HepG2 (cell line): ENCODE results near the gene EMC9. TPM values are rescaled to one million over a fixed set of nuclear protein-coding genes. Genes with fewer than 3 reads are reported as not detected.
A peak's percentile ranks its signal among the peaks of the same experiment; 100 is the strongest.

Experiments used
- DNMT1 ChIP-seq: sonication (generic); formaldehyde crosslinking; IDR thresholded peaks from 2 replicates; pipeline ENCODE4 v1.5.1; 2020; ENCODE audit warnings: mild to moderate bottlenecking, missing genetic modification reagents
- KLF16 ChIP-seq, 2 experiments: sonication (generic) in 1 of 2; formaldehyde crosslinking in 1 of 2; IDR thresholded peaks; 2 replicates each; pipeline versions ENCODE4 v1.6.1 to v1.8.0; 2016 to 2023; ENCODE audit warnings: missing genetic modification reagents in 2 of 2, missing compliant biosample characterization in 1 of 2
- NCOA2 ChIP-seq: sonication (generic); formaldehyde crosslinking; IDR thresholded peaks from 2 replicates; pipeline ENCODE4 v1.8.0; 2022; ENCODE audit warnings: inconsistent platforms
- RBFOX2 ChIP-seq: fragments of 200-400 bp; formaldehyde crosslinking; IDR thresholded peaks from 2 replicates; pipeline ENCODE4 v1.6.1; 2017; ENCODE audit warnings: low read depth, mild to moderate bottlenecking, low read length
- ZNF781 ChIP-seq: sonication (generic); formaldehyde crosslinking; IDR thresholded peaks from 2 replicates; pipeline ENCODE4 v1.5.1; 2020; ENCODE audit warnings: borderline replicate concordance, mild to moderate bottlenecking, missing genetic modification reagents; ENCODE audit errors: not compliant biosample characterization
- ZSCAN21 ChIP-seq: sonication (generic); formaldehyde crosslinking; IDR thresholded peaks from 2 replicates; pipeline ENCODE4 v1.8.0; 2022; ENCODE audit warnings: mild to moderate bottlenecking, missing genetic modification reagents, moderate library complexity, borderline replicate concordance
- ZSCAN29 ChIP-seq: sonication (generic); formaldehyde crosslinking; conservative IDR thresholded peaks from 2 replicates; pipeline ENCODE4 v1.4.0; 2020; ENCODE audit warnings: mild to moderate bottlenecking, missing genetic modification reagents
- polyA plus RNA-seq, 8 experiments: library from polyadenylated mRNA; depleted of rRNA in 3 of 8; stranded (reverse) in 7 of 8; unstranded in 1 of 8; fragments of >200 nt; fragmentation: Illumina TruSeq in 4 of 8; extraction: Trizol in 4 of 8; gene quantifications; 2 replicates each; pipeline versions ENCODE4 v1.2.1 to v1.2.3, GENCODE V29; 2011 to 2016; ENCODE audit warnings: low read depth in 4 of 8, missing spikeins in 1 of 8, mixed read lengths in 1 of 8; ENCODE audit not compliant: insufficient read depth in 1 of 8
- total RNA-seq, 5 experiments: library from RNA; depleted of rRNA; stranded (reverse); fragments of >200 nt; fragmentation: Illumina TruSeq; extraction: Trizol; gene quantifications; 2 replicates each; pipeline ENCODE4 v1.2.3, GENCODE V29; 2016; ENCODE audit warnings: low read depth in 1 of 5
- TF ChIP-seq, protein P1 (sequence below): sonication (generic); formaldehyde crosslinking; IDR thresholded peaks from 2 replicates; pipeline ENCODE4 v1.4.0; 2020; ENCODE audit warnings: missing genetic modification reagents
- TF ChIP-seq, protein P2 (sequence below): sonication (generic); formaldehyde crosslinking; IDR thresholded peaks from 2 replicates; pipeline ENCODE4 v1.4.0; 2020; ENCODE audit warnings: missing genetic modification reagents
- TF ChIP-seq, protein P3 (sequence below): sonication (generic); formaldehyde crosslinking; IDR thresholded peaks from 2 replicates; pipeline ENCODE4 v1.8.1; 2023; ENCODE audit warnings: mild to moderate bottlenecking, missing genetic modification reagents, borderline replicate concordance

Gene EMC9
- total and polyA plus RNA-seq, 2 of the 13 experiments (the other 11 are each of a cell fraction or from before 2014, with no cell fraction given): 60.5 to 78.7 TPM

DNA sequence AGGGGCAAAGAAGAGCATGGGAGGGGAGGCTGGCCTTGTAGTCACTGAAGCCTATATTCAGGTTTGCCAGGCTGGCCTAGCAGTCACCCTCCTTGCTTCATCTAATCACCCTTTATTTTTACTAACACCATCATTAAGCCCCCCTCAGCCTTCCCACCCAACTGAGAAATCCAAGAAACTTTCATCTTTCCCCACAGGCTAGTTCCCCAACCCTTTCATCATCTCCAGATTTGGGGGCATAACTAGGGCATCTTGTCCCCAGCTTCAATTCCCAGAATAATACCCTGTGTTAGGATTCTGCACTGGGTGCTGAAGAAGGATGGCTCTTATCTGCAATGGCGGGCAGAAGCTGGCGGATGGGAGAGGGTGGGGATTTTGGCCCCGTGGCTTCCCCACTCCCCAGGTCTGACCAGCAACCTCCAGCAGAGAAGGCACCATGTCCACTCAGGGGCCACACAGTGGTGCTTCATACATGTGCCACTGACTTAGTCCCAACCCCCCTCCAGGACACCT lies 40.4 kb downstream of the EMC9 start (continued):
- TF ChIP-seq, protein P1, sequence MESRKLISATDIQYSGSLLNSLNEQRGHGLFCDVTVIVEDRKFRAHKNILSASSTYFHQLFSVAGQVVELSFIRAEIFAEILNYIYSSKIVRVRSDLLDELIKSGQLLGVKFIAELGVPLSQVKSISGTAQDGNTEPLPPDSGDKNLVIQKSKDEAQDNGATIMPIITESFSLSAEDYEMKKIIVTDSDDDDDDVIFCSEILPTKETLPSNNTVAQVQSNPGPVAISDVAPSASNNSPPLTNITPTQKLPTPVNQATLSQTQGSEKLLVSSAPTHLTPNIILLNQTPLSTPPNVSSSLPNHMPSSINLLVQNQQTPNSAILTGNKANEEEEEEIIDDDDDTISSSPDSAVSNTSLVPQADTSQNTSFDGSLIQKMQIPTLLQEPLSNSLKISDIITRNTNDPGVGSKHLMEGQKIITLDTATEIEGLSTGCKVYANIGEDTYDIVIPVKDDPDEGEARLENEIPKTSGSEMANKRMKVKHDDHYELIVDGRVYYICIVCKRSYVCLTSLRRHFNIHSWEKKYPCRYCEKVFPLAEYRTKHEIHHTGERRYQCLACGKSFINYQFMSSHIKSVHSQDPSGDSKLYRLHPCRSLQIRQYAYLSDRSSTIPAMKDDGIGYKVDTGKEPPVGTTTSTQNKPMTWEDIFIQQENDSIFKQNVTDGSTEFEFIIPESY (CRISPR knock-in tag): peak; percentile 64
- TF ChIP-seq, protein P2, sequence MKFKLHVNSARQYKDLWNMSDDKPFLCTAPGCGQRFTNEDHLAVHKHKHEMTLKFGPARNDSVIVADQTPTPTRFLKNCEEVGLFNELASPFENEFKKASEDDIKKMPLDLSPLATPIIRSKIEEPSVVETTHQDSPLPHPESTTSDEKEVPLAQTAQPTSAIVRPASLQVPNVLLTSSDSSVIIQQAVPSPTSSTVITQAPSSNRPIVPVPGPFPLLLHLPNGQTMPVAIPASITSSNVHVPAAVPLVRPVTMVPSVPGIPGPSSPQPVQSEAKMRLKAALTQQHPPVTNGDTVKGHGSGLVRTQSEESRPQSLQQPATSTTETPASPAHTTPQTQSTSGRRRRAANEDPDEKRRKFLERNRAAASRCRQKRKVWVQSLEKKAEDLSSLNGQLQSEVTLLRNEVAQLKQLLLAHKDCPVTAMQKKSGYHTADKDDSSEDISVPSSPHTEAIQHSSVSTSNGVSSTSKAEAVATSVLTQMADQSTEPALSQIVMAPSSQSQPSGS (CRISPR knock-in tag): peak; percentile 11; the same call in 1 of the 2 replicates
- TF ChIP-seq ZSCAN21 (CRISPR knock-in tag) (no peak), ZNF781 (CRISPR knock-in tag) (peak; percentile 31), DNMT1 (CRISPR knock-in tag) (peak; percentile 73; the same call in 1 of the 2 replicates), NCOA2 (CRISPR knock-in tag) (no peak), RBFOX2 (0 out of 2 replicates have a peak, but pooled peaks have one; percentile 4), ZSCAN29 (CRISPR knock-in tag) (0 out of 2 replicates have a peak, but pooled peaks have one; percentile 9), KLF16 (CRISPR knock-in tag; IDR thresholded peaks at IDR 0.05) (0 out of 4 replicates have a peak, but pooled peaks of 1 of the 2 experiments have one; percentile 24)
- TF ChIP-seq, protein P3, sequence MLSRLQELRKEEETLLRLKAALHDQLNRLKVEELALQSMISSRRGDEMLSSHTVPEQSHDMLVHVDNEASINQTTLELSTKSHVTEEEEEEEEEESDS (CRISPR knock-in tag): peak; percentile 8; the same call in 1 of the 2 replicates
